CD4-positive, alpha-beta memory T cell (primary cell): ENCODE data around the gene RABL2B. TPM values are rescaled to one million over a fixed set of nuclear protein-coding genes. Genes with fewer than 3 reads are reported as not detected.

Experiments
- CTCF ChIA-PET: fragments of 350-600 bp; sonication (Branson Sonifier 250); formaldehyde crosslinking; loops from one replicate; lab custom pipeline; 2021; ENCODE audit warnings: inconsistent platforms; ENCODE audit not compliant: partially characterized antibody; lab: Charles Lee
- POLR2A ChIA-PET: fragments of 350-600 bp; sonication (Branson Sonifier 250); formaldehyde crosslinking; loops from one replicate; lab custom pipeline; 2021; ENCODE audit not compliant: partially characterized antibody; lab: Charles Lee
- DNase-seq, 5 donors: peaks; one replicate each; pipeline versions ENCODE4 v3.0.0 to v3.0.0-alpha.2; 2020 to 2022; ENCODE audit warnings: mixed read lengths in 1 of 5
- H3K27ac ChIP-seq: one replicate; pipeline ENCODE4 v1.7.0; 2013; ENCODE audit warnings: low read depth, low read length
- H3K27me3 ChIP-seq: 2 replicates; pipeline ENCODE4 v1.7.0; 2013; ENCODE audit warnings: mild to moderate bottlenecking, low read length, moderate library complexity; ENCODE audit not compliant: insufficient read depth
- H3K36me3 ChIP-seq: 2 replicates; pipeline ENCODE4 v1.7.0; 2013; ENCODE audit warnings: mild to moderate bottlenecking, low read length, moderate library complexity; ENCODE audit not compliant: insufficient read depth
- H3K4me1 ChIP-seq: 2 replicates; pipeline ENCODE4 v1.7.0; 2013; ENCODE audit warnings: mild to moderate bottlenecking, low read length, moderate library complexity; ENCODE audit not compliant: insufficient read depth
- H3K4me3 ChIP-seq, 2 donors: one replicate each; pipeline ENCODE4 v1.7.0; 2013; ENCODE audit warnings: low read length in 2 of 2, mild to moderate bottlenecking in 1 of 2
- H3K9me3 ChIP-seq, 2 donors: one replicate each; pipeline ENCODE4 v1.7.0; 2013; ENCODE audit warnings: low read length in 2 of 2, control low read depth in 1 of 2; ENCODE audit not compliant: control insufficient read depth in 1 of 2
- H3K27ac Mint-ChIP-seq, 7 donors: one replicate each; pipeline ENCODE4 v1.8.0; 2020 to 2021; ENCODE audit warnings: mixed read lengths in 7 of 7, mild to moderate bottlenecking in 6 of 7, inconsistent platforms in 3 of 7, moderate library complexity in 3 of 7
- H3K27me3 Mint-ChIP-seq, 2 donors: one replicate each; pipeline ENCODE4 v1.8.0; 2020 to 2021; ENCODE audit warnings: mixed read lengths in 2 of 2
- H3K36me3 Mint-ChIP-seq, 2 donors: one replicate each; pipeline ENCODE4 v1.8.0; 2020 to 2021; ENCODE audit warnings: mixed read lengths in 2 of 2, inconsistent platforms in 1 of 2, mild to moderate bottlenecking in 1 of 2
- H3K4me1 Mint-ChIP-seq, 4 donors: one replicate each; pipeline ENCODE4 v1.8.0; 2020 to 2021; ENCODE audit warnings: mixed read lengths in 4 of 4, mild to moderate bottlenecking in 1 of 4
- H3K4me3 Mint-ChIP-seq, 8 donors: one replicate each; pipeline ENCODE4 v1.8.0; 2020 to 2021; ENCODE audit warnings: mixed read lengths in 8 of 8, mild to moderate bottlenecking in 7 of 8, moderate library complexity in 6 of 8, inconsistent platforms in 3 of 8
- H3K9me3 Mint-ChIP-seq, 8 donors: one replicate each; pipeline ENCODE4 v1.8.0; 2020 to 2021; ENCODE audit warnings: mixed read lengths in 8 of 8, mild to moderate bottlenecking in 5 of 8, inconsistent platforms in 3 of 8, moderate library complexity in 1 of 8
- intact Hi-C: fragments of 100-400 bp; cut with micrococcal nuclease; formaldehyde crosslinking; loops from one replicate; pipeline ENCODE4 v1.15.1; 2023
- polyA plus RNA-seq, 2 donors: library from polyadenylated mRNA; unstranded; fragments of 300-500 nt; fragmentation: Illumina TruSeq; gene quantifications; one replicate each; pipeline ENCODE4 v1.2.3, GENCODE V29; 2021
- total RNA-seq, 2 experiments: library from RNA; stranded (reverse); gene quantifications; one replicate each; pipeline ENCODE4 v1.2.3, GENCODE V29; 2021

Gene RABL2B
- total and polyA plus RNA-seq, 4 experiments from 2014 or later, result 27.7 to 84.5 (median 53.0) TPM

- Histone ChIP-seq H3K36me3 (no peaks in the 10 kb centered on the region), H3K4me1 (no peaks in the 10 kb centered on the region), H3K27me3 (no peaks in the 10 kb centered on the region), H3K27ac (no peak overlapping the region), H3K9me3 (no peaks in the 10 kb centered on the region), H3K4me3 (no peak overlapping the region)
- ChIA-PET POLR2A (no interaction called here), CTCF (no interaction called here)
- intact Hi-C loops, result no loop called here
- no peaks in the 10 kb centered on the region for H3K36me3 Mint-ChIP-seq
- no peak overlapping the region for H3K27ac Mint-ChIP-seq
- no peaks in the 10 kb centered on the region for H3K4me1 Mint-ChIP-seq
- H3K9me3 Mint-ChIP-seq, result no peaks in the 10 kb centered on the region
- DNase-seq, result no peak
- no peaks in the 10 kb centered on the region for H3K27me3 Mint-ChIP-seq
- H3K4me3 Mint-ChIP-seq, result no peak overlapping the region
These were observed 62.1 kb downstream of the RABL2B start for GRCh38 chr22:50721257-50721844.

- no peak for DNase-seq
- Mint-ChIP-seq H3K4me1 (no peaks in the 10 kb centered on the region), H3K4me3 (no peak overlapping the region), H3K9me3 (no peaks in the 10 kb centered on the region), H3K27ac (no peak overlapping the region), H3K27me3 (no peaks in the 10 kb centered on the region), H3K36me3 (no peaks in the 10 kb centered on the region)
- Histone ChIP-seq H3K36me3 (no peaks in the 10 kb centered on the region), H3K4me1 (no peaks in the 10 kb centered on the region), H3K27me3 (no peaks in the 10 kb centered on the region), H3K9me3 (no peaks in the 10 kb centered on the region), H3K4me3 (no peak overlapping the region), H3K27ac (no peak overlapping the region)
- intact Hi-C loops, result no loop called here
- CTCF ChIA-PET, result no interaction called here
- POLR2A ChIA-PET, result no interaction called here
These were observed 62.9 kb downstream of the RABL2B start for GRCh38 chr22:50720301-50721256.

- H3K9me3 ChIP-seq, result no peaks in the 10 kb centered on the region
- H3K36me3 ChIP-seq, result no peaks in the 10 kb centered on the region
- H3K27ac ChIP-seq, result no peak overlapping the region
- no peaks in the 10 kb centered on the region for H3K4me1 Mint-ChIP-seq
- ChIA-PET CTCF (no interaction called here), POLR2A (no interaction called here)
- H3K9me3 Mint-ChIP-seq, result no peaks in the 10 kb centered on the region
- H3K27me3 ChIP-seq, result no peaks in the 10 kb centered on the region
- H3K4me3 Mint-ChIP-seq, result no peak overlapping the region
- no peak for DNase-seq
- H3K36me3 Mint-ChIP-seq, result no peaks in the 10 kb centered on the region
- H3K4me3 ChIP-seq, result no peak overlapping the region
- no peak overlapping the region for H3K27ac Mint-ChIP-seq
- no peaks in the 10 kb centered on the region for H3K4me1 ChIP-seq
- no peaks in the 10 kb centered on the region for H3K27me3 Mint-ChIP-seq
- intact Hi-C loops, result no loop called here
These were observed 63.6 kb downstream of the RABL2B start for GRCh38 chr22:50719814-50720300.

- Mint-ChIP-seq H3K27ac (no peak overlapping the region), H3K4me3 (no peak overlapping the region), H3K4me1 (no peaks in the 10 kb centered on the region), H3K36me3 (no peaks in the 10 kb centered on the region), H3K27me3 (no peaks in the 10 kb centered on the region), H3K9me3 (no peaks in the 10 kb centered on the region)
- DNase-seq, result no peak
- CTCF ChIA-PET, result no interaction called here
- Histone ChIP-seq H3K27me3 (no peaks in the 10 kb centered on the region), H3K36me3 (no peaks in the 10 kb centered on the region), H3K27ac (no peak overlapping the region), H3K4me1 (no peaks in the 10 kb centered on the region), H3K4me3 (no peak overlapping the region), H3K9me3 (no peaks in the 10 kb centered on the region)
- POLR2A ChIA-PET, result no interaction called here
- intact Hi-C loops, result no loop called here
These were observed 65.1 kb downstream of the RABL2B start for GRCh38 chr22:50718352-50718709.

GRCh38 chr22:50717709-50718351 is 65.6 kb downstream of the RABL2B start:
- H3K36me3 Mint-ChIP-seq, result no peaks in the 10 kb centered on the region
- H3K4me3 Mint-ChIP-seq, result no peak overlapping the region
- no peaks in the 10 kb centered on the region for H3K27me3 ChIP-seq
- ChIA-PET POLR2A (no interaction called here), CTCF (no interaction called here)
- H3K27ac ChIP-seq, result no peak overlapping the region
- no peaks in the 10 kb centered on the region for H3K36me3 ChIP-seq
- intact Hi-C loops, result no loop called here
- H3K4me1 ChIP-seq, result no peaks in the 10 kb centered on the region
- no peaks in the 10 kb centered on the region for H3K9me3 Mint-ChIP-seq
- H3K4me3 ChIP-seq, result no peak overlapping the region
- no peaks in the 10 kb centered on the region for H3K9me3 ChIP-seq
- no peaks in the 10 kb centered on the region for H3K27me3 Mint-ChIP-seq
- no peak overlapping the region for H3K27ac Mint-ChIP-seq
- DNase-seq, result no peak
- H3K4me1 Mint-ChIP-seq, result no peaks in the 10 kb centered on the region

Other genes with a start within 250 kb of the RABL2B start
- gene KLHDC7B, start 237.7 kb downstream of the RABL2B start, total RNA-seq, result 1 to 10 TPM; 7.0 to 7.5 TPM
- gene KLHDC7B, start 237.7 kb downstream of the RABL2B start, polyA plus RNA-seq, result 1 to 10 TPM; 4.3 to 7.5 TPM
- gene SYCE3, start 220.7 kb downstream of the RABL2B start, total RNA-seq, result not detected
- under 1 TPM in 1 of 2 donors, not detected in 1; 0.83 TPM for gene SYCE3, start 220.7 kb downstream of the RABL2B start, polyA plus RNA-seq
- 10 to 100 TPM; 68.0 to 70.0 TPM for gene CPT1B, start 205.2 kb downstream of the RABL2B start, total RNA-seq
- 1 to 10 TPM in 1 of 2 donors, not detected in 1; 2.3 TPM for gene CPT1B, start 205.2 kb downstream of the RABL2B start, polyA plus RNA-seq
- gene CHKB, start 200.8 kb downstream of the RABL2B start, total RNA-seq, result 100 to 1,000 TPM; 178 to 196 TPM
- 10 to 100 TPM; 30.7 to 40.3 TPM for gene CHKB, start 200.8 kb downstream of the RABL2B start, polyA plus RNA-seq
- gene MAPK8IP2, start 182.8 kb downstream of the RABL2B start, total RNA-seq, result under 1 TPM; 0.22 to 0.49 TPM
- gene MAPK8IP2, start 182.8 kb downstream of the RABL2B start, polyA plus RNA-seq, result not detected
- gene ARSA, start 155.5 kb downstream of the RABL2B start, total RNA-seq, result 10 to 100 TPM; 83.2 to 86.8 TPM
- 10 to 100 TPM in 1 of 2 donors, 1 to 10 TPM in 1; 7.8 to 13.0 TPM for gene ARSA, start 155.5 kb downstream of the RABL2B start, polyA plus RNA-seq
- not detected for gene SHANK3, start 110.8 kb downstream of the RABL2B start, total RNA-seq
- gene SHANK3, start 110.8 kb downstream of the RABL2B start, polyA plus RNA-seq, result not detected
- not detected for gene ACR, start 45.4 kb downstream of the RABL2B start, total RNA-seq
- not detected for gene ACR, start 45.4 kb downstream of the RABL2B start, polyA plus RNA-seq